GM21515 (cell line): Measurements from ENCODE around the gene DDIT4.
"Not testable (repeated sequence)": the region's sequence is repeated elsewhere in the genome, so short reads cannot be mapped to it uniquely, and the experiment has no call there.

Experiments
- ATAC-seq: cut with Tn5 transposase; IDR thresholded peaks from one replicate; pipeline ENCODE4 v1.9.1; 2021; ENCODE audit not compliant: unreplicated experiment

DDIT4 gene

DNA sequence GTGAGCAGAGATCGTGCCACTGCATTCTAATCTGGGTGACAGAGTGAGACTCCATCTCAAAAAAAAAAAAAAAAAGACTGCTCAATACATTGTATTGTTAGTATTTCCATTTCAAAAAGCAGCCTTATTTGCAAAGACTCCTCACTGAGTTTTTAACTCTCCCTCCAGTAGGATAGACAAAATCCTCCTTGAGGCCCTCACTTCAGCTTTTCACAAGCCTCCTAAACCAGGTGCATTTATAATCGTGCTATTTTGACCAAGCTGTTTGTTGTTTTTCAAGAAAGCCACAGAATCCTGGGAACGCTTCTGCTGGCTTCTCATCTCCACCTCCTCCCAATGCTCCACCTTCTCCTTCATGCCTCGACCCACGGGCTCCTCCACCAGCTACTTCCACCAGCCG is 6.3 kb upstream of the DDIT4 start:
- ATAC-seq = no peak

DNA sequence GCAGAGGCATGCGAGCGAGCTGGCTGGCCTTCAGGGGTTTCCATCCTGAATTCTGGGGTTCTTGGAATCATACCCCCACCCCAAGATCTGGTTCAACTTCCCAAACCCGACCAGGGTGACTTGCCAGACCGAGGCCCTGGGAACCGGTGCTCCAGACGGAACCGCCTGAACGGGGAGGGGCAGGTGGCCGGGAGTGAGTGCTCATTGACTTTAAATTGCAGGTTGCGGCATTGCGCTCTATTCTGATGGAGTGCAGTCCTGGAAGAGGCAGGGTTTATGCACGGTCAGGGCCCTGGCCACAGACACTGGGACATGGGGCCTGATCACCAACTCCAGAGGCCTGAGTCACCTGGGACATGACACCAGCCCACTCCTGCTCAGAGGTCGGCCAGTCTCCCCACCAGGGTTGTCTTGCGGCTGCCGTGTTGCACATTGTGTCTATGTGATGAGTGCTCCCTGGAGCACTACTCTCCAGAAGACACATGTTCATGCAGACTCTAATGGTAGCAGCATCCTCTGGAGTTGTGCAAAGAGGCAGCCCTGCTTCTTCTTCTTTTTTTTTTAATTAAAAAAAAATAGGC is 5.8 kb upstream of the DDIT4 start:
- ATAC-seq = no peak

DNA sequence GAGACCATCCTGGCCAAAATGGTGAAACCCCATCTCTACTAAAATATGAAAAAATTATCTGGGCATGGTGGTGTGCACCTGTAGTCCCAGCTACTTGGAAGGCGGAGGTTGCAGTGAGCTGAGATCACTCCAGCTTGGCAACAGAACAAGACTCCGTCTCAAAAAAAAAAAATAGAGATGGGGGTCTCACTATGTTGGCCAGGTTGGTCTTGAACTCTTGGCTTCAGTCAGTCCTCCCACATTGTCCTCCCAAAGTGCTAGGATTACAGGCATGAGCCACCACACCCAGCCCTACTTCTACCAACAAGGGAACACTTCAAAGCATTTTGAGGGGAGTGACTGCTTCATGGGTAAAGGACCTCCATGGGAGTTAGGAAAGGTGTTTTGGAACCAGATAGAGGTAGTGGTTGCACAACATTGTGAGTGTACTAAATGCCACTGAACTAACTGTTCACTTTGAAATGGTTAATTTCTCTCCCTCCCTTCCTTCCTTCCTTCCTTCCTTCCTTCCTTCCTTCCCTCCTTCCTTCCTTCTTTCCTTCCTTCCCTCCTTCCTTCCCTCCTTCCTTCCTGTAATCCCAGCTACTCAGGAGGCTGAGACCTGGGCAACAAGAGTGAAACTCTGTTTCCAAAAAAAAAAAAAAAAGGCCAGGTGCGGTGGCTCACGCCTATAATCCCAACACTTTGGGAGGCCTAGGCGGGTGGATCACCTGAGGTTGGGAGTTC is 5.1 kb upstream of the DDIT4 start:
- ATAC-seq = not testable (repeated sequence)

DNA sequence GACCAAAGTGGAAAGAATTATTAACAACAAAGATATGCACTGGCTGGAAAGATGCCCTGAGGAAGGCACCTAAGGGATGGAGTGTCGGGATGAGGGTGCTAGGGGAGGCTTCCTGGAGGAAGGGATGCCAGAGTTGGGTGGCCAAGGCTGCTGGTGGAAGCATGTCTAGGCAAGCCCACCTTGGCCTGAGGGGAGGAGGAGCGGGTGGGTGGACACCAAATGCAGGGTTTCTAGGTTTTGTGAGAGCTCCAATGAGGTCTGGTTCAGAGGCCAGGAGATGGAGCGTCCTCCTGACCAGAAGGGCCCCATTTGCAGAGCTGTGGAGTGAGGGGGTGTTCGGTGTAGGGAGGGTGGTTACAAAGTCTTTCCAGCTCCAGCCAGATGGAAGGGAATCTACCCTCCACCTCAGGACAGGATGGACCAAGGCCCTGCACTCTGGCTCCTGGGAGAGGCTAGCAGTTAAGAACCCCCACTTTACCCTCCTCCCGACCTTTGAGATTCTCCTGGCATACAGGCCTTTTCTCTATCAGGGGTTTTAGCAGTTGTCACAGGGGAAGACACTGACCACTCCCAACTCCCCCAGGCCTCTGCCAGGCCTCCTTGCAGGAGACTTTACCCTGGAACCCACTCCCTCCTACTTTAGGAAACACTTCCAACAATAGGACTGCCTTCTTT is 3.0 kb upstream of the DDIT4 start:
- ATAC-seq = no peak

DNA sequence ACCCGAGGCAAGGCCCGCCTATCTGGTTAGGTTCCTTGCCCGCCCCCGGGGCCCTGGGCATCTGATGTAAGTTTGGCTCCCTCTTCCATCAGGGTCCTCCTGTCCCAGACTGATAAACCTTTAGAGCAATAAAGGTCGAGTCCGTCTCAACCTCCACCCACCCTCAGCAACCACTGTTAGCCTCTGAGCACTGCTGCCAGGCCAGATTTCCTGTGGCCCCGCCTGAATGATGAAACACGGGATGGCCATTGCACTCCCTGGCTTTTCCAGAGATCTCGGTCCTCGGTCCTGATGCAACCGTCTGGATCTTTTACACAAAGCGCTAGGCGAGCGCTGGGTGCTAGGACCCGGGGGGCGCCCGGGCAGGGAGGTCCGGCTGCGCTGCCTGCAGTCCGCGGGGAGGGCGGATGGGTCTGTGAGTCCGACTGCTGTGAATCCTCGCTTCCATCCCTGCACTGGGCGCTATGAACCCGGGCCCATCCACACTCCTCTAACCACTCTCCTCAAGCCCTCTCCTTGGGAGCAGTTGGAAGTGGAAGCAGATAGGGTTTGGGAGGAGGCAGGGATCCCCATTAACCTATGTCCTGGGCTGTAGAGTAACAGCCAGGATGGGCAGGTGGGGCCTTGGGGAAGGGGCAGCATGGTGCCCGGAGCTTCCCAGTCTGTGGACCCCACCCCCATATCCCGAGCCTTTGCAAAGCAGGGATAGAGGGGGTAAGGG is 875 bp upstream of the DDIT4 start:
- peak; percentile 22 for ATAC-seq

DNA sequence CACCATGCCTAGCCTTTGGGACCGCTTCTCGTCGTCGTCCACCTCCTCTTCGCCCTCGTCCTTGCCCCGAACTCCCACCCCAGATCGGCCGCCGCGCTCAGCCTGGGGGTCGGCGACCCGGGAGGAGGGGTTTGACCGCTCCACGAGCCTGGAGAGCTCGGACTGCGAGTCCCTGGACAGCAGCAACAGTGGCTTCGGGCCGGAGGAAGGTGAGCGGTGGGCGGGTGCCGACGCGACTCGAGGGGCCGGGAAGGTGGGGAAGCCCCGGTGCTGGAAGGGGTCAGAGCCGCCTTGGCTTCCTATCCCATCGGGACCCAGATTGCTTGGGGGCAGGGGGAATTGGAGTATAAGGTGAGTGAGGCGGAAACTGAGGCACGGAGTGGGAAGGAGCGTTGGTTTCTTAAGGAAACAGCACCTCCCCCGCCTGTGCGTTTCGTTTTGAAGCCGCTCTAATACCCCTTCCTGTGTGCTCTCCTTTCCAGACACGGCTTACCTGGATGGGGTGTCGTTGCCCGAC is 547 bp downstream of the DDIT4 start:
- ATAC-seq = no peak

DNA sequence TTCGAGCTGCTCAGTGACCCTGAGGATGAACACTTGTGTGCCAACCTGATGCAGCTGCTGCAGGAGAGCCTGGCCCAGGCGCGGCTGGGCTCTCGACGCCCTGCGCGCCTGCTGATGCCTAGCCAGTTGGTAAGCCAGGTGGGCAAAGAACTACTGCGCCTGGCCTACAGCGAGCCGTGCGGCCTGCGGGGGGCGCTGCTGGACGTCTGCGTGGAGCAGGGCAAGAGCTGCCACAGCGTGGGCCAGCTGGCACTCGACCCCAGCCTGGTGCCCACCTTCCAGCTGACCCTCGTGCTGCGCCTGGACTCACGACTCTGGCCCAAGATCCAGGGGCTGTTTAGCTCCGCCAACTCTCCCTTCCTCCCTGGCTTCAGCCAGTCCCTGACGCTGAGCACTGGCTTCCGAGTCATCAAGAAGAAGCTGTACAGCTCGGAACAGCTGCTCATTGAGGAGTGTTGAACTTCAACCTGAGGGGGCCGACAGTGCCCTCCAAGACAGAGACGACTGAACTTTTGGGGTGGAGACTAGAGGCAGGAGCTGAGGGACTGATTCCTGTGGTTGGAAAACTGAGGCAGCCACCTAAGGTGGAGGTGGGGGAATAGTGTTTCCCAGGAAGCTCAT is 1.1 kb downstream of the DDIT4 start:
- ATAC-seq = no peak

DNA sequence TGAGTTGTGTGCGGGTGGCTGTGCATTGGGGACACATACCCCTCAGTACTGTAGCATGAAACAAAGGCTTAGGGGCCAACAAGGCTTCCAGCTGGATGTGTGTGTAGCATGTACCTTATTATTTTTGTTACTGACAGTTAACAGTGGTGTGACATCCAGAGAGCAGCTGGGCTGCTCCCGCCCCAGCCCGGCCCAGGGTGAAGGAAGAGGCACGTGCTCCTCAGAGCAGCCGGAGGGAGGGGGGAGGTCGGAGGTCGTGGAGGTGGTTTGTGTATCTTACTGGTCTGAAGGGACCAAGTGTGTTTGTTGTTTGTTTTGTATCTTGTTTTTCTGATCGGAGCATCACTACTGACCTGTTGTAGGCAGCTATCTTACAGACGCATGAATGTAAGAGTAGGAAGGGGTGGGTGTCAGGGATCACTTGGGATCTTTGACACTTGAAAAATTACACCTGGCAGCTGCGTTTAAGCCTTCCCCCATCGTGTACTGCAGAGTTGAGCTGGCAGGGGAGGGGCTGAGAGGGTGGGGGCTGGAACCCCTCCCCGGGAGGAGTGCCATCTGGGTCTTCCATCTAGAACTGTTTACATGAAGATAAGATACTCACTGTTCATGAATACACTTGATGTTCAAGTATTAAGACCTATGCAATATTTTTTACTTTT is 1.8 kb downstream of the DDIT4 start:
- ATAC-seq = no peak

DNA sequence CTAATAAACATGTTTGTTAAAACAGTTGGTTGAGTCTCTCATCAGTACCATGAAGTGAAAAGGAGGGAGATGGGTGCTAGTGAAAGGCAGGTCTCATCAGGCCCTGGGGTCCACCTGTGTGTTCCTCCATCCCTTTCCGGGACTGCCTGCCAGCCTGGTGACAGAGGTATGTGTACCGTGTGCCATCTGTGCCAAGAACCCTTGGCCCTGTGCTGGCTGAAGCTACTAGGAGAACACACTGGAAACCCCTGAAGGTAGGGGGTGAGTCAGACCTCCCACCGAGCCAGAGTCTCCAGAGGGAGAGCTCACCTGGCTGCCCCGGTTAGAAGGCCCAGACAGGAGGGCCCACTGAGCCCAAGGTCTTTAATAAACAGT is 2.3 kb downstream of the DDIT4 start:
- ATAC-seq = no peak

DNA sequence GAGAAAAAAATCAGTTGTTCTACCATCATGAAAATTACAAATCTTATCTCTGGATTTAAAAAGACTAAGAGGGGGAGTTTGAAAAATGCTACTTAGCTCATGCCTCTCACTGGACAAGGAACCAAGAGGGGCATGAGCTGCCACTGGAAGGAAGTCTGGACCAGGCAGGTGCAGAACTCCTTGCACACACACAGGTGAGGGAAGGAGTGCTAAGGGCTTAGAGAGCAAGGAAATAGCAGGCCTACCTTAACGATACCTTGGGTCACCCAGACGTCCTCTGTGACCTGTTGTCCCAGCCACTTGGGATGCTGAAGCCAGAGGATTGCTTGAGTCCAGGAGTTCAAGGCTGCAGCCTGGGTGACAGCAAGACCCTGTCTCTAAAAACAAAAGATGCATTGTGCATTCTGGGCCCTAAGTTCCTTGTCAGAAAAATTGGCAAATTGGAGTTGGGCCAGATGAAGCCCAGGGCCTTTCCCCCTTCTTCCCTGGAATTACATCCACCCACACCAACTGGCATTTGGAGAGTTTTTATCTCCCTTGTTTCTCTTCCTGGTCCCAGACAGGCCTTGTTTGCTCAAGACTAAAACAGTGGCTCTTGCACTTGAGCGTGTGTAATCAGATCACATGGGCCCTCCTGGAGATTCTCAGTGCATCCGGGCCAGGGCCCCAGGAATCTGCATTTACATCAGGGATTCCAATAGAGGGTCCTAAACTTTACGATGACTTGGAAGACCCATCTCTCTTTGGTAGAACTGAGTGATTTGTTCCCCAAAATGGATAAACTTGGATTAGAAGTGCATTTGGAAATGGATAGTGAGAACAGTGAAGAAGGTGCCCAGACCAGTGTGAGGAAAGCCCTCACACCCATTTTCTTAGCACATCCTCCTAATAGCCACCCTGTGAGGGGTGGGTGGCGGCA is 3.0 kb downstream of the DDIT4 start:
- ATAC-seq = no peak

DNA sequence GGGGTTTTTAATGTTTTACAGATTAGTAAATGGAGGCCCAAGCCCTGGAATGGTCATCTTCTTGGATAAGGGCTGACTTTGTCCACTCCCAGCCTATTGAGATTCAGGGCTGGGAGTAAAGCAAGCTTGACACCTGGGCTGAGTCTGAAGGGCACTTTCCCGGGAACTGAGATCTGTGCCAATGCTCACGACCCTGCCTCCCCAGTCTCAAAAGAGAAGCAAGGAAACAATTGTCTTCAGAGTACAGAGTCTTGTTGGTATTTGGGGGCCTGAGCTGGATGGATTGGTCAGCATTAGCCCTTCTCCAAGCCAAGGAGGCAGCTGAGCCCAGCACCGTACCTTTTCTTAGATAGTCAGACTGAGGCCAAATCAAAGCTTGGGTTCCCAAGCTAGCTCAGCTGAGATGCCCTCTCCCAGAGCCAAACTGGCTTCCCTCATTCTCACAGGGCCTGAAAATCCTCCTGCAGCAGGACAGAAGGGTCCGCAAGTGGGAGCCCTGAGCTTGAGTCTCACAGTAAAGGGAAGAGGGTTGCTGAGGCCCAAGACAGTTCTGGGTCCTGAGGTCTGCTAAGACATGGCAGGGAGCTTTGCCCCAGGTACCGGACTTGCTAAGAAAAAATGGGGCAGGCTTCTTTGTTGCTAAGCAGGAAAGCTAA is 3.7 kb downstream of the DDIT4 start:
- no peak for ATAC-seq

DNA sequence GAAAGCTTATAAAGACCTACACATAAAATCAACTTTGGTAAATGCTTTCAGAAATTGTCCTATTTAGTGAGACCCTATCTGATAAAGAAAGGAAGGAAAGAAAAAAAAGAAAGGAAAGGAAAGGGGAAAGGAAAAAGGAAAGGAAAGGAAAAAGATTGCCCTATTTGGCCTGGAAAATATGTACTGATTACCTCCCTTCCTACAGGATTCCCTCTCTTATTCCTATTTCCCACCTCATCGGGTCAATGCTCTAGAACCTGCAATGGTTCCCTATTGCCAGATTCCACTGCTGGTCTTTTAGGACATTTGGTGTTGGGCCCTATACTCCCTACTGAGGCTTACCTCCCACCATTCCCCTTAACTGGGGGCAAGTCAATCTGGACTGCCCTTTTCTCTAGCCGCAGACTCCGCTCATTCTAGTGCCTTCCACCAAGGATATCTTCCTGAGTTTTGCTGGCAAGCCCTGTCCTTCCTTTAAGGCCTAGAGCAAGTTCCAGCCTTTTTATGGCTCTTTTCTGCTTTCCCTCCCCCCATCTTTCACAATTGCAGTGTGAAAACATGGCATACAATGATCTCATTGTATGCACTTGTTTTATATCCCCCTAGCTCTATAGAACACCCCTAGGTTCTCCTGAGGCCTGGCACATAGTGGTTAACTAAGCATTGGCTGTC is 4.4 kb downstream of the DDIT4 start:
- no peak for ATAC-seq

DNA sequence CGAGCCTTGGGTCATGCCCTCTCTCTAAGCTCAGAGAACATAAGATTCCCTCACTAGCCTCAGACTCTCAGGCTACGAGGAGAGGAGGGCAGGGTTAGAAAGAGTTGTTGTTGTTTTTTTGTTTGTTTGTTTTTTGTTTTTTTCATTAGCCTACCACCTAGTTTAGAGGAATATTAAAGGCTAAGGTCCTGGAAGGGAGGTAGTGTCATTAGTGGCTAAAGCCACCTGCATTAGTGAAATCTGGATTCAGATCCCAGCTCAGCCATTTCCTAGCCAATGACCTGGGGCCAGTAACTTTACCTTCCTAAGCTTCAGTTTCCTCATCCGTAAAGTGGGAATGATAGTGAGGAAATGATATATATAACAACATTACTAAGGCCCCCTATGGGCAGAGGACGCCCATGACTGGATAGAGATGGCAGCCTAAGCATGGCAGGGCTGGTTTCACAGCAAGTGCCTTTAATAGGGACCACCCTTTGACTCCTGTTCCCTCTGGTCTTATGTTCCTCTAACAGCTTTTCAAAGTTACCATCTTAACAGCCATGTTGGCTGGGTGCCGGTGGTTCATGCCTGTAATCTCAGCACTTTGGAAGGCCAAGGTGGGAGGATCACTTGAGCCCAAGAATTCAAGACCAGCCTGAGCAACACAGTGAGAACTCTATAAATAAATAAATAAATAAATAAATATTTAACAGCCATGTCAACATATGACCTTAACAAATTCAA is 5.1 kb downstream of the DDIT4 start:
- ATAC-seq = no peak

DNA sequence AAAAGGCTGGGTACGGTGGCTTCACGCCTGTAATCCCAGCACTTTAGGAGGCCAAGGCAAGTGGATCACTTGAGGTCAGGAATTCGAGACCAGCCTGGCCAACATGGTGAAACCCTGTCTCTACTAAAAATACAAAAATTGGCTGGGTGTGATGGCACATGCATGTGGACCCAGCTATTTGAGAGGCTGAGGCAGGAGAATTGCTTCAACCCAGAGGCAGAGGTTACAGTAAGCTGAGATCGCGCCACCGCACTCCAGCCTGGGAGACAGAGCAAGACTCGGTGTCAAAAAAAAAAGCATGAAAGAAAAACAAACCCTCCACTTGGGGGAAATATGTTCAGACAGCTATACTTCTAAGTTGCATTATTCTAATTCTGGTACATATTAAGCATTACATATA is 5.9 kb downstream of the DDIT4 start:
- ATAC-seq = not testable (repeated sequence)

DNA sequence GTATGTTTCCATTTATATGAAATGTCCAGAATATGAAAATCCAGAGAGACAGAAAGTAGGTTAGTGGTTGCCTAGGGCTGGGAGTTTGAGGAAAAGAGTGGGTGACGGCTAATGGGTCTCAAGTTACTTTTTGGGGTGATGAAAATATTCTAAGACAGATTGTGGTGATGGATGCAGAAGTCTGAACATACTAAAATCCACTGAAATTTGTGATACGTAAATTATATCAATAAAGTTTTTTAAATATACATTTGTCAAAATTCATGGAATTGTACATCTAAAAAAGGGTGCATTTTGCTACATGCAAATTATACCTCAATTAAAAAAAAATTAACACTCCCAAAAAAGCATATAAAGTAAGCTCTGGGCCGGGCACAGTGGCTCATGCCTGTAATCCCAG is 9.4 kb downstream of the DDIT4 start:
- ATAC-seq = no peak

DNA sequence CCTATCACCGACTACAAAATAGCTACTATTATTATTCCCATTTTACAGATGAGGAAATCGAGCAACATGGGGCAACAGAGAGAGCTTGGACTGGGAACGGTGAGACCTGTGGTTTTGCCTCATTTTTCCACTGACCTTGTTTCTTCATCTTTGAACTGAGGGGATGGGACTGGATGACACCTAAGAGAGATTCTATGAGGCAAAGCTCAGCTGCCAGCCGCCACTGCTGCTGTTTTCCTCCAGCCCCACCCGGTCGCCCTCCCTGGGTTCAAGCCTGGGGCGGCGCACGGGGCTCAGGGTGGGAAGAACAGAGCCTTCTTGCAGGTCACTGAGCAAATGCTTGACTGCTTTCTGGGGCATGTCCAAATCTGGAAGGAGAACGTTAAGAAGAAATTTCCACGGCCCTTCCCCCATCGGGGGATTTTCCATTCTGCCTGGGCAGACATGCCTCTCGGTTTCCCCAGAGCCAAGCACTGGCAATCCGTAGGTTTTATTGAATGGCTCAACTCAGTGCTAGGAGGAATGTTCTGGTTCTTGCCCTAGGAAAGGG is 12.3 kb downstream of the DDIT4 start:
- no peak for ATAC-seq

DNA sequence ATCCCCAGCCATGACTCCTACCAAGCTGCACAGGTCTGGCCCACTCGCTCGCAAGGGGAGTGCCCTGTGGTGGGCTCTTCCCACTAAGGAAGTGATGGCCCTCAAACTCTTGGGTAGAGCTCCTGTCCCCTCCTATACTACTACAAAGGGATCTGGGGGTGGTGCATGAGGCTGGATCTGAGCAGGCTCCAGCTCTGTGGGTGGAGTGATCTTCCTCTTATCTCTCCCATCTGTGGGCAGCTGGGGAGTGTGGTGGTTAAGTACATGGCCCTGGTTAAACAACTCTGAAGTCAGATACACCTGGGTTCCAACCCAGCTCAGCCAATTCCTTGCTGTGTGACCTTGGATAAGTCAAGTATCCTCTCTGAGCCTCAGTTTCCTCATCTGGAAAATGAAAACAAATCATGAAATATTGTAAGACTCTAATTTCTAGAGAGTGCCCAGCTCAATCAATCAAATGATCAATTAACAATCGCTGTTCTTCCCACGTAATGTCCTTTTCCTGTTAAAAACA is 17.4 kb downstream of the DDIT4 start:
- ATAC-seq = no peak
